SK-N-SH (cell line): ENCODE measurements around the gene MAPRE2. TPM values are rescaled to one million over a fixed set of nuclear protein-coding genes. Genes with fewer than 3 reads are reported as not detected.

Experiments
- CTCF ChIA-PET: fragments of 300-600, 350-600 bp; formaldehyde crosslinking; extraction: SDS; loops from one replicate; lab custom pipeline; 2021; lab: Yijun Ruan, JAX
- POLR2A ChIA-PET: fragments of 350-600 bp; sonication (Branson Sonifier 250); formaldehyde crosslinking; extraction: SDS; loops from one replicate; lab custom pipeline; 2020; ENCODE audit warnings: antibody characterized with exemption, inconsistent platforms; lab: Yijun Ruan, JAX
- DNase-seq: peaks from one replicate; pipeline ENCODE4 v3.0.0; 2012
- H2AFZ ChIP-seq: fragments of 200-600 bp; sonication (generic); 2 replicates; pipeline ENCODE4 v1.8.1; 2016; ENCODE audit warnings: antibody characterized with exemption, mild to moderate bottlenecking, low read depth
- H3F3A ChIP-seq: fragments of 200-600 bp; sonication (generic); replicated peaks from 2 replicates; pipeline ENCODE3; 2016; ENCODE audit warnings: antibody characterized with exemption, mild to moderate bottlenecking; ENCODE audit not compliant: insufficient read depth
- H3K27ac ChIP-seq, 2 experiments: fragments of 200-500 bp in 1 of 2; fragments of 200-600 bp in 1 of 2; sonication (Bioruptor generic) in 1 of 2; sonication (generic), shearing (Covaris generic) in 1 of 2; 2 replicates each; pipeline versions ENCODE4 v1.5.1 to v1.6.1; 2014 to 2016; ENCODE audit warnings: low read depth in 2 of 2, inconsistent platforms in 1 of 2, low read length in 1 of 2, mild to moderate bottlenecking in 1 of 2, mixed read lengths in 1 of 2
- H3K27me3 ChIP-seq: fragments of 200-600 bp; sonication (generic), shearing (Covaris generic); 2 replicates; pipeline ENCODE4 v1.6.1; 2016; ENCODE audit warnings: mixed run types; ENCODE audit not compliant: insufficient read depth
- H3K36me3 ChIP-seq, 2 experiments: fragments of 200-500 bp in 1 of 2; fragments of 200-600 bp in 1 of 2; sonication (Bioruptor generic) in 1 of 2; sonication (generic) in 1 of 2; replicated peaks in 1 of 2; 2 replicates each; pipeline versions ENCODE3 to v1.5.1; 2014 to 2016; ENCODE audit warnings: low read length in 1 of 2, mild to moderate bottlenecking in 1 of 2; ENCODE audit not compliant: insufficient read depth in 2 of 2, control insufficient read depth in 1 of 2
- H3K4me1 ChIP-seq, 2 experiments: fragments of 200-500 bp in 1 of 2; fragments of 200-600 bp in 1 of 2; sonication (Bioruptor generic) in 1 of 2; sonication (generic), shearing (Covaris generic) in 1 of 2; 2 replicates each; pipeline versions ENCODE4 v1.5.1 to v1.6.1; 2014 to 2016; ENCODE audit warnings: low read depth in 1 of 2, low read length in 1 of 2, mixed run types in 1 of 2; ENCODE audit not compliant: insufficient read depth in 2 of 2, control insufficient read depth in 1 of 2
- H3K4me2 ChIP-seq: fragments of 200-600 bp; sonication (generic), shearing (Covaris generic); 2 replicates; pipeline ENCODE4 v1.6.1; 2017; ENCODE audit warnings: mixed run types
- H3K4me3 ChIP-seq, 2 experiments: fragments of 200-500 bp in 1 of 2; fragments of 200-600 bp in 1 of 2; sonication (Bioruptor generic) in 1 of 2; sonication (generic), shearing (Covaris generic) in 1 of 2; 2 replicates each; pipeline versions ENCODE4 v1.5.1 to v1.8.1; 2014 to 2016; ENCODE audit warnings: low read depth in 2 of 2, inconsistent platforms in 1 of 2, low read length in 1 of 2, mild to moderate bottlenecking in 1 of 2, mixed read lengths in 1 of 2, moderate library complexity in 1 of 2
- H3K79me2 ChIP-seq: fragments of 200-600 bp; sonication (generic); 2 replicates; pipeline ENCODE4 v1.8.1; 2017; ENCODE audit warnings: mild to moderate bottlenecking; ENCODE audit not compliant: insufficient read depth
- H3K9ac ChIP-seq: fragments of 200-600 bp; sonication (generic); 2 replicates; pipeline ENCODE4 v1.6.1; 2017; ENCODE audit warnings: mixed run types
- H3K9me2 ChIP-seq: fragments of 200-600 bp; sonication (generic); 2 replicates; pipeline ENCODE4 v1.6.1; 2017; ENCODE audit warnings: mixed run types
- H3K9me3 ChIP-seq: fragments of 200-600 bp; sonication (generic); 2 replicates; pipeline ENCODE4 v1.6.1; 2017; ENCODE audit warnings: mixed run types, mild to moderate bottlenecking, moderate library complexity
- H4K20me1 ChIP-seq: fragments of 200-600 bp; sonication (generic); 2 replicates; pipeline ENCODE4 v1.6.1; 2017; ENCODE audit warnings: mild to moderate bottlenecking, mixed run types; ENCODE audit not compliant: insufficient read depth
- CHD2 ChIP-seq: fragments of 150-350 bp; IDR thresholded peaks from 2 replicates; pipeline ENCODE4 v1.6.1; 2018; ENCODE audit warnings: low read length; ENCODE audit not compliant: partially characterized antibody
- CTCF ChIP-seq: fragments of 200-600 bp; sonication (generic); IDR thresholded peaks from 2 replicates; pipeline ENCODE4 v1.6.1; 2017; ENCODE audit warnings: antibody characterized with exemption, mild to moderate bottlenecking, moderate library complexity
- ELF1 ChIP-seq: IDR thresholded peaks from 2 replicates; pipeline ENCODE4 v1.4.0; 2012
- EP300 ChIP-seq, 2 experiments: IDR thresholded peaks; 2 replicates each; pipeline versions ENCODE4 v1.4.0 to v1.6.1; 2012; ENCODE audit warnings: borderline replicate concordance in 1 of 2, low read depth in 1 of 2, low read length in 1 of 2
- EZH2phosphoT487 ChIP-seq: fragments of 200-600 bp; sonication (generic); IDR thresholded peaks from 2 replicates; pipeline ENCODE4 v1.6.1; 2017; ENCODE audit warnings: low read depth, mixed run types, mild to moderate bottlenecking, antibody characterized with exemption, moderate library complexity, borderline replicate concordance
- FOSL2 ChIP-seq: IDR thresholded peaks from 2 replicates; pipeline ENCODE4 v1.4.0; 2012; ENCODE audit warnings: low read depth, mild to moderate bottlenecking, moderate library complexity, borderline replicate concordance
- FOXJ3 ChIP-seq: sonication (generic); formaldehyde crosslinking; IDR thresholded peaks from 2 replicates; pipeline ENCODE4 v1.5.1; 2020; ENCODE audit warnings: mild to moderate bottlenecking, missing genetic modification reagents
- GABPA ChIP-seq: IDR thresholded peaks from 2 replicates; pipeline ENCODE4 v1.4.0; 2012; ENCODE audit warnings: low read depth, mild to moderate bottlenecking
- GATA2 ChIP-seq: sonication (generic); formaldehyde crosslinking; IDR thresholded peaks from 2 replicates; pipeline ENCODE4 v1.5.0; 2020; ENCODE audit warnings: mild to moderate bottlenecking, missing genetic modification reagents
- NFIC ChIP-seq: IDR thresholded peaks from 2 replicates; pipeline ENCODE4 v1.4.0; 2012; ENCODE audit warnings: borderline replicate concordance
- PBX3 ChIP-seq: IDR thresholded peaks from 2 replicates; pipeline ENCODE4; 2012
- RAD21 ChIP-seq: IDR thresholded peaks from 2 replicates; pipeline ENCODE4 v1.6.1; 2012; ENCODE audit warnings: mild to moderate bottlenecking, low read length
- RCOR1 ChIP-seq: fragments of 150-350 bp; IDR thresholded peaks from 2 replicates; pipeline ENCODE4 v1.6.1; 2017; ENCODE audit warnings: antibody characterized with exemption, low read length
- RXRA ChIP-seq: IDR thresholded peaks from 2 replicates; pipeline ENCODE4 v1.4.0; 2012; ENCODE audit warnings: low read depth, mild to moderate bottlenecking, borderline replicate concordance
- TAF1 ChIP-seq: IDR thresholded peaks from 2 replicates; pipeline ENCODE4 v1.6.1; 2012; ENCODE audit warnings: low read depth, mild to moderate bottlenecking, low read length, moderate library complexity, borderline replicate concordance
- TCF12 ChIP-seq: IDR thresholded peaks from 2 replicates; pipeline ENCODE4 v1.4.0; 2012
- TEAD4 ChIP-seq: IDR thresholded peaks from 2 replicates; pipeline ENCODE4 v1.4.0; 2012; ENCODE audit warnings: mild to moderate bottlenecking, borderline replicate concordance; ENCODE audit not compliant: insufficient read depth
- USF2 ChIP-seq: fragments of 150-350 bp; IDR thresholded peaks from 2 replicates; pipeline ENCODE4 v1.6.1; 2017; ENCODE audit warnings: antibody characterized with exemption, low read length, low read depth, borderline replicate concordance
- YY1 ChIP-seq: IDR thresholded peaks from 2 replicates; pipeline ENCODE4 v1.4.0; 2012; ENCODE audit warnings: low read depth, mild to moderate bottlenecking
- WGBS: methylation state at CpG from one replicate; pipeline ENCODE4 v1.1.6; 2017; ENCODE audit warnings: low lambda C conversion rate; 5-methylcytosine and 5-hydroxymethylcytosine counted together
- polyA plus RNA-seq, 3 experiments: library from polyadenylated mRNA; depleted of rRNA; stranded (reverse); fragments of >200 nt; gene quantifications; 2 replicates each; pipeline ENCODE4 v1.2.3, GENCODE V29; 2012
- TF ChIP-seq, protein P1 (sequence below): IDR thresholded peaks from 2 replicates; pipeline ENCODE4 v1.4.0; 2012; ENCODE audit warnings: low read depth

MAPRE2 gene
- polyA plus RNA-seq, 1 of the 3 experiments (the other 2 are of a cell fraction), result 11.5 TPM

DNA sequence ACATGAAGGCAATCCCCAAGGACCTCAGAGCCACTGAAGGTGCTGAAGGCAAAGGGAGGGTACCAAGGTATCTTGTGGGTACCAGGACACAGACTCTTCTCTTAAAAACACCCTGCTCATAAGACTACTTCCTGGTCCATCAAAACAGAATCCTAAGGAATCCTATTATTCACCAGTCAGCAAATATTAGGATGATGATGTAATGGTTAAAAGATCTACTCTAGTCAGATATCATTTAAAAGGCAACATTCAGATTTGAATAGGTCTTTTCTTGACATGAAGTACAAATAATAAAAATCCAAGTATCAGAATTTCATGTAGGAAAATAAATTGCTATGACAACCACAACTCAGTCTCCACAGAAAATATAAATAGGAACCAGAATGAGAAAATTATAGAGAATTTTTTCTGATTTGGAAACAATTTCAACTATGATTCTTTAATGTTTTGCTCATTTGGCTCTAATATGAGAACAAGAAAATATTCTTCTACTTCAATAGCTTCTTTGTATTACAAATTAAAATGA lies 121.9 kb downstream of the MAPRE2 start:
- Histone ChIP-seq H3K79me2 (no peaks in the 10 kb centered on the region), H3K9me2 (no peaks in the 10 kb centered on the region), H3K4me2 (no peak overlapping the region), H4K20me1 (no peaks in the 10 kb centered on the region), H3K27ac (no peak overlapping the region), H3K36me3 (no peaks in the 10 kb centered on the region)
- no peak for DNase-seq
- no peak for TF ChIP-seq CHD2
- TF ChIP-seq, all 33 proteins: peak for 0
- Histone ChIP-seq H3K9ac (no peak overlapping the region), H3K4me1 (peaks cover 0 to 2% of the 10 kb centered on the region in 2 experiments; a peak in 2 of 4 replicates), H3K9me3 (no peaks in the 10 kb centered on the region), H3K27me3 (no peaks in the 10 kb centered on the region), H3F3A (no peaks in the 10 kb centered on the region), H3K4me3 (no peak overlapping the region), H2AFZ (no peak overlapping the region)
- CTCF ChIA-PET, result no interaction called here
- POLR2A ChIA-PET, result no interaction called here

GRCh38 chr18:35163721-35164120 lies 122.5 kb downstream of the MAPRE2 start:
- H2AFZ ChIP-seq, result no peak overlapping the region
- POLR2A ChIA-PET, result no interaction called here
- H3K27ac ChIP-seq, result no peak overlapping the region
- no peaks in the 10 kb centered on the region for H3K79me2 ChIP-seq
- 72% methylated on average over 3 of the region's 5 CpGs for whole genome bisulfite sequencing
- TF ChIP-seq PBX3, result no peak
- no peak for TF ChIP-seq EZH2phosphoT487
- TF ChIP-seq GABPA, result no peak
- no peak for TF ChIP-seq EP300 (IDR thresholded peaks at IDR 0.05; ENCODE audit: borderline replicate concordance in 1 of 2, low read depth in 1 of 2, low read length in 1 of 2)
- TF ChIP-seq USF2, result no peak
- no peak for TF ChIP-seq NFIC
- no peak for TF ChIP-seq GATA2 (CRISPR knock-in tag)
- TF ChIP-seq RAD21, result no peak
- TF ChIP-seq YY1, result no peak
- no peak for TF ChIP-seq FOSL2
- no peak for TF ChIP-seq TAF1
- TF ChIP-seq CHD2, result no peak
- no peak for TF ChIP-seq RXRA
- TF ChIP-seq TEAD4, result no peak
- TF ChIP-seq, protein P1, sequence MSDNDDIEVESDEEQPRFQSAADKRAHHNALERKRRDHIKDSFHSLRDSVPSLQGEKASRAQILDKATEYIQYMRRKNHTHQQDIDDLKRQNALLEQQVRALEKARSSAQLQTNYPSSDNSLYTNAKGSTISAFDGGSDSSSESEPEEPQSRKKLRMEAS, result no peak
- TF ChIP-seq RCOR1, result no peak
- no peak for TF ChIP-seq TCF12
- TF ChIP-seq ELF1, result no peak
- TF ChIP-seq CTCF, result no peak
- no peak for TF ChIP-seq FOXJ3 (CRISPR knock-in tag)
- no peaks in the 10 kb centered on the region for H3F3A ChIP-seq
- no peak overlapping the region for H3K9ac ChIP-seq
- H3K27me3 ChIP-seq, result no peaks in the 10 kb centered on the region
- peaks cover 0 to 2% of the 10 kb centered on the region in 2 experiments; a peak in 2 of 4 replicates for H3K4me1 ChIP-seq
- CTCF ChIA-PET, result interaction anchor here (1.4 kb wide), 1 partner anchor 10 kb away, joined by 3 read pairs; no protein-coding TSS in a partner anchor
- H3K9me2 ChIP-seq, result no peaks in the 10 kb centered on the region
- DNase-seq, result no peak
- no peaks in the 10 kb centered on the region for H3K9me3 ChIP-seq
- no peaks in the 10 kb centered on the region for H4K20me1 ChIP-seq
- H3K4me3 ChIP-seq, result no peak overlapping the region
- no peak overlapping the region for H3K4me2 ChIP-seq
- H3K36me3 ChIP-seq, result no peaks in the 10 kb centered on the region
